Measurements from ENCODE around the gene PCDHGB4. TPM values are rescaled to one million over a fixed set of nuclear protein-coding genes. Genes with fewer than 3 reads are reported as not detected.
"Not testable (repeated sequence)": the region's sequence is repeated elsewhere in the genome, so short reads cannot be mapped to it uniquely, and the experiment has no call there.

PCDHGB4 gene
- total RNA-seq, 2 donors from 2014 or later = 10.7 to 13.9 TPM

DNA sequence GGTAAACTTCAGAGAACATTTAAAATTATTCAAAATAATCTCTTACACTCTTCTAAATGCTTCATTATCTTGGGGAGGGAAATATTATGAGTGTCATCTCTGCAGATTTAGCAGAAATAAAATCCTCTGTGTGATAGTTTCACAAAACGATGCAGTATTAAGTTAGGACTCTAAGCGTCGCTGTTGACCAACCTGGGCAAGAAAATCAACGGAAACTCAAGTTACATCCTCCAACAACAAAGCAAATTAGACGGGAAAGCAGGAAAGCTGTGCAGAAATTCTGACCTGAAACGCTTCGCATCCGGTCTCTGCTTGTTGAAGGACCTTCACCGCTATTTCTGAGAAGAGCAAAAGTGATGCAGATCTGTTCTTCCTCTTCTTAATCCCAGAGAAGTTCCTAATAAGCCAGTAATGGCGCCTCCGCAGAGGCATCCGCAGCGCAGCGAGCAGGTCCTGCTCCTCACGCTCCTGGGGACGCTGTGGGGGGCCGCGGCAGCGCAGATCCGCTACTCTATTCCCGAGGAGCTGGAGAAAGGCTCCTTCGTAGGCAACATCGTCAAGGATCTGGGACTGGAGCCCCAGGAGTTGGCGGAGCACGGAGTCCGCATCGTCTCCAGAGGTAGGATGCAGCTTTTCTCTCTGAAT lies 13.7 kb upstream of the PCDHGB4 start, which contains the start of gene PCDHGA6:
PCDHGA6 (plus strand) TSS at position 219 of the 645 bp plus-strand sequence; CDS start at position 412, 193 bp downstream.
- Histone ChIP-seq H3K27me3 (ENCODE audit: control insufficient read depth, insufficient read depth, low read length, poor library complexity, severe bottlenecking) (no peaks in the 10 kb centered on the region), H3K4me1 (ENCODE audit: control insufficient read depth, insufficient read depth, low read length) (no peaks in the 10 kb centered on the region), H3K36me3 (ENCODE audit: control insufficient read depth, insufficient read depth, low read length) (no peaks in the 10 kb centered on the region), H3K9me3 (ENCODE audit: control insufficient read depth, low read length) (peaks cover 52% of the 10 kb centered on the region), H3K4me3 (ENCODE audit: low read length) (no peak within 1 kb of the TSS), H3K9ac (ENCODE audit: extremely low read depth, low read length, poor library complexity, severe bottlenecking) (no peak within 1 kb of the TSS), H3K27ac (ENCODE audit: low read depth, low read length) (no peak within 1 kb of the TSS)
- TF ChIP-seq, protein P1, sequence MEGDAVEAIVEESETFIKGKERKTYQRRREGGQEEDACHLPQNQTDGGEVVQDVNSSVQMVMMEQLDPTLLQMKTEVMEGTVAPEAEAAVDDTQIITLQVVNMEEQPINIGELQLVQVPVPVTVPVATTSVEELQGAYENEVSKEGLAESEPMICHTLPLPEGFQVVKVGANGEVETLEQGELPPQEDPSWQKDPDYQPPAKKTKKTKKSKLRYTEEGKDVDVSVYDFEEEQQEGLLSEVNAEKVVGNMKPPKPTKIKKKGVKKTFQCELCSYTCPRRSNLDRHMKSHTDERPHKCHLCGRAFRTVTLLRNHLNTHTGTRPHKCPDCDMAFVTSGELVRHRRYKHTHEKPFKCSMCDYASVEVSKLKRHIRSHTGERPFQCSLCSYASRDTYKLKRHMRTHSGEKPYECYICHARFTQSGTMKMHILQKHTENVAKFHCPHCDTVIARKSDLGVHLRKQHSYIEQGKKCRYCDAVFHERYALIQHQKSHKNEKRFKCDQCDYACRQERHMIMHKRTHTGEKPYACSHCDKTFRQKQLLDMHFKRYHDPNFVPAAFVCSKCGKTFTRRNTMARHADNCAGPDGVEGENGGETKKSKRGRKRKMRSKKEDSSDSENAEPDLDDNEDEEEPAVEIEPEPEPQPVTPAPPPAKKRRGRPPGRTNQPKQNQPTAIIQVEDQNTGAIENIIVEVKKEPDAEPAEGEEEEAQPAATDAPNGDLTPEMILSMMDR (conservative IDR thresholded peaks at IDR 0.05) = peak; percentile 39
- no peaks in the 10 kb centered on the region for H3K27me3 Mint-ChIP-seq (ENCODE audit: insufficient read depth)
- no peak for DNase-seq
- 93 to 96% methylated on average over 26 to 27 of the region's 27 CpGs for WGBS, 2 experiments (ENCODE audit: insufficient coverage in 1 of 2, insufficient read length in 1 of 2)
- peaks cover 61% of the 10 kb centered on the region for H3K9me3 Mint-ChIP-seq
- H3K4me3 Mint-ChIP-seq = peak within 1 kb of the TSS; percentile 26
- H3K36me3 Mint-ChIP-seq (ENCODE audit: low read depth) = peaks cover 48% of the 10 kb centered on the region
- no peaks in the 10 kb centered on the region for H3K4me1 Mint-ChIP-seq
- H3K27ac Mint-ChIP-seq = no peak within 1 kb of the TSS

DNA sequence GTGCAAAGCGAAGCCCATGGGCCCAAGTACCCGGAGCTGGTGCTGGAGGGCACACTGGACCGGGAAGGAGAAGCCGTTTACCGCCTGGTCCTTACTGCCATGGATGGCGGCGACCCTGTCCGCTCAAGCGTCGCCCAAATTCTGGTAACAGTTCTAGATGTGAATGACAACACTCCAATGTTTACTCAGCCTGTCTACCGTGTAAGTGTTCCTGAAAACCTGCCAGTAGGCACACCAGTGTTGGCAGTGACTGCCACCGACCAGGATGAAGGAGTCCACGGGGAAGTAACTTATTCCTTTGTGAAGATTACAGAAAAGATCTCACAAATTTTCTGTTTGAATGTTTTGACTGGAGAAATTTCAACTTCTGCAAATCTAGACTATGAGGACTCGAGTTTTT lies 12.9 kb upstream of the PCDHGB4 start:
- Histone ChIP-seq H3K36me3 (ENCODE audit: control insufficient read depth, insufficient read depth, low read length) (no peaks in the 10 kb centered on the region), H3K4me3 (ENCODE audit: low read length) (no peak overlapping the region), H3K4me1 (ENCODE audit: control insufficient read depth, insufficient read depth, low read length) (no peaks in the 10 kb centered on the region), H3K9ac (ENCODE audit: extremely low read depth, low read length, poor library complexity, severe bottlenecking) (no peak overlapping the region), H3K9me3 (ENCODE audit: control insufficient read depth, low read length) (peaks cover 52% of the 10 kb centered on the region), H3K27me3 (ENCODE audit: control insufficient read depth, insufficient read depth, low read length, poor library complexity, severe bottlenecking) (no peaks in the 10 kb centered on the region), H3K27ac (ENCODE audit: low read depth, low read length) (no peak overlapping the region)
- H3K36me3 Mint-ChIP-seq (ENCODE audit: low read depth) = peaks cover 49% of the 10 kb centered on the region
- WGBS, 2 experiments (ENCODE audit: insufficient coverage in 1 of 2, insufficient read length in 1 of 2) = 95 to 96% methylated on average over 11 to 14 of the region's 14 CpGs
- H3K27me3 Mint-ChIP-seq (ENCODE audit: insufficient read depth) = no peaks in the 10 kb centered on the region
- H3K4me1 Mint-ChIP-seq = no peaks in the 10 kb centered on the region
- no peak overlapping the region for H3K4me3 Mint-ChIP-seq
- peaks cover 60% of the 10 kb centered on the region for H3K9me3 Mint-ChIP-seq
- no peak for DNase-seq
- H3K27ac Mint-ChIP-seq = no peak overlapping the region
- TF ChIP-seq, protein P1 (conservative IDR thresholded peaks at IDR 0.05) = no peak

DNA sequence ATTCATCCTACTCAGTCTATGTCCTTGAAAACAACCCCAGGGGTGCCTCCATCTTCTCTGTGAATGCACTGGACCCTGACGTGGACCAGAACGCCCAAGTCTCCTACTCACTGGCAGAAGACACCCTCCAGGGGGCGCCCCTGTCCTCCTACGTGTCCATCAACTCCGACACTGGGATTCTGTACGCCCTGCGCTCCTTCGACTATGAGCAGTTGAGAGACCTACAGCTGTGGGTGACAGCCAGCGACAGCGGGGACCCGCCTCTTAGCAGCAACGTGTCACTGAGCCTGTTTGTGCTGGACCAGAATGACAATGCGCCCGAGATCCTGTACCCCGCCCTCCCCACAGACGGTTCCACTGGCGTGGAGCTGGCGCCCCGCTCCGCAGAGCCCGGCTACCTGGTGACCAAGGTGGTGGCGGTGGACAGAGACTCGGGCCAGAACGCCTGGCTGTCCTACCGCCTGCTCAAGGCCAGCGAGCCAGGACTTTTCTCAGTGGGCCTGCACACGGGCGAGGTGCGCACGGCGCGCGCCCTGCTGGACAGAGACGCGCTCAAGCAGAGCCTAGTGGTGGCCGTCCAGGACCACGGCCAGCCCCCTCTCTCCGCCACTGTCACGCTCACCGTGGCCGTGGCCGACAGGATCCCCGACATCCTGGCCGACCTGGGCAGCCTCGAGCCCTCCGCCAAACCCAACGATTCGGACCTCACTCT lies 11.9 kb upstream of the PCDHGB4 start:
- H3K4me1 Mint-ChIP-seq; H3K4me3 Mint-ChIP-seq; H3K9ac ChIP-seq (ENCODE audit: extremely low read depth, low read length, poor library complexity, severe bottlenecking); H3K4me1 ChIP-seq (ENCODE audit: control insufficient read depth, insufficient read depth, low read length); H3K36me3 ChIP-seq (ENCODE audit: control insufficient read depth, insufficient read depth, low read length); H3K27ac ChIP-seq (ENCODE audit: low read depth, low read length); H3K4me3 ChIP-seq (ENCODE audit: low read length); H3K27ac Mint-ChIP-seq; DNase-seq; H3K27me3 Mint-ChIP-seq (ENCODE audit: insufficient read depth); H3K27me3 ChIP-seq (ENCODE audit: control insufficient read depth, insufficient read depth, low read length, poor library complexity, severe bottlenecking): not testable (repeated sequence)
- 88 to 96% methylated on average over 8 to 36 of the region's 48 CpGs for WGBS, 2 experiments (ENCODE audit: insufficient coverage in 1 of 2, insufficient read length in 1 of 2)
- Mint-ChIP-seq H3K36me3 (ENCODE audit: low read depth) (peaks cover 42% of the 10 kb centered on the region), H3K9me3 (peaks cover 52% of the 10 kb centered on the region)
- TF ChIP-seq, protein P1 (conservative IDR thresholded peaks at IDR 0.05) = peak; percentile 16
- peaks cover 48% of the 10 kb centered on the region for H3K9me3 ChIP-seq (ENCODE audit: control insufficient read depth, low read length)

Measured in endodermal cell (in vitro differentiated cells).